Suprapubic skin (tissue), 3 donors: ENCODE data around the gene LYRM4.

Experiments used
- CTCF ChIP-seq, 2 donors: fragments of 200-600 bp in 1 of 2; fragments of 450-650 bp in 1 of 2; sonication (generic) in 1 of 2; IDR thresholded peaks; one replicate each; pipeline ENCODE4 v1.5.1; 2016 to 2019; ENCODE audit warnings: antibody characterized with exemption in 2 of 2, mild to moderate bottlenecking in 1 of 2, moderate library complexity in 1 of 2
- EP300 ChIP-seq: sonication (generic); formaldehyde crosslinking; IDR thresholded peaks from one replicate; pipeline ENCODE4 v1.6.1; 2017; ENCODE audit warnings: antibody characterized with exemption

- TF ChIP-seq CTCF (IDR thresholded peaks at IDR 0.05) (no peak), EP300 (no peak)
Observed at GRCh38 chr6:5142131-5142530, 118.6 kb downstream of the LYRM4 start.
